Measurements from ENCODE around the gene POLD1. TPM values are rescaled to one million over a fixed set of nuclear protein-coding genes. Genes with fewer than 3 reads are reported as not detected.
"Not testable (repeated sequence)": the region's sequence is repeated elsewhere in the genome, so short reads cannot be mapped to it uniquely, and the experiment has no call there.

Gene POLD1
- total RNA-seq, 1 experiment from 2014 or later: 143 TPM

GRCh38 chr19:50387176-50387867 is 3.2 kb downstream of the POLD1 start:
- H3K27ac ChIP-seq (ENCODE audit: low read depth, low read length, poor library complexity, severe bottlenecking): no peak overlapping the region
- no TSS peak for BruUV-seq (replicated peaks)
- no peak for TF ChIP-seq CTCF (conservative IDR thresholded peaks at IDR 0.05; ENCODE audit: low read depth, low read length)
- TF ChIP-seq EZH2 (IDR thresholded peaks at IDR 0.05; ENCODE audit: borderline replicate concordance, low read depth, low read length, poor library complexity, severe bottlenecking): no peak
- H3K9me3 ChIP-seq (ENCODE audit: low read depth, low read length, poor library complexity, severe bottlenecking): no peaks in the 10 kb centered on the region
- no peak for DNase-seq (ENCODE audit: low spot score)
- intact Hi-C loops (cut with micrococcal nuclease; ENCODE audit: unreplicated experiment): no loop called here
- peaks cover 23% of the 10 kb centered on the region for H3K36me3 ChIP-seq (ENCODE audit: insufficient read depth, low read length, poor library complexity, severe bottlenecking)
- POLR2A ChIA-PET (ENCODE audit: low non-redundant PET): no interaction called here
- H3K4me3 ChIP-seq (ENCODE audit: low read depth, low read length, poor library complexity, severe bottlenecking): no peak overlapping the region
- CTCF ChIA-PET: no interaction called here
- H3K27me3 ChIP-seq (replicated peaks; ENCODE audit: insufficient read depth, low read depth, low read length, poor library complexity): no peaks in the 10 kb centered on the region
- no peaks in the 10 kb centered on the region for H3K4me1 ChIP-seq (ENCODE audit: insufficient read depth, low read length, poor library complexity, severe bottlenecking)

GRCh38 chr19:50387868-50388245 is 3.7 kb downstream of the POLD1 start:
- intact Hi-C loops (cut with micrococcal nuclease; ENCODE audit: unreplicated experiment): no loop called here
- Histone ChIP-seq H3K4me1 (ENCODE audit: insufficient read depth, low read length, poor library complexity, severe bottlenecking) (no peaks in the 10 kb centered on the region), H3K9me3 (ENCODE audit: low read depth, low read length, poor library complexity, severe bottlenecking) (no peaks in the 10 kb centered on the region), H3K27ac (ENCODE audit: low read depth, low read length, poor library complexity, severe bottlenecking) (no peak overlapping the region), H3K36me3 (ENCODE audit: insufficient read depth, low read length, poor library complexity, severe bottlenecking) (peaks cover 22% of the 10 kb centered on the region), H3K27me3 (replicated peaks; ENCODE audit: insufficient read depth, low read depth, low read length, poor library complexity) (no peaks in the 10 kb centered on the region), H3K4me3 (ENCODE audit: low read depth, low read length, poor library complexity, severe bottlenecking) (no peak overlapping the region)
- BruUV-seq (replicated peaks): no TSS peak
- no peak for DNase-seq (ENCODE audit: low spot score)
- CTCF ChIA-PET: no interaction called here
- TF ChIP-seq CTCF (conservative IDR thresholded peaks at IDR 0.05; ENCODE audit: low read depth, low read length) (no peak), EZH2 (IDR thresholded peaks at IDR 0.05; ENCODE audit: borderline replicate concordance, low read depth, low read length, poor library complexity, severe bottlenecking) (no peak)
- POLR2A ChIA-PET (ENCODE audit: low non-redundant PET): interaction anchor here (0.6 kb wide), 1 partner anchor 24 kb away, joined by 3 read pairs; no protein-coding TSS in a partner anchor

- H3K27me3 ChIP-seq (replicated peaks; ENCODE audit: insufficient read depth, low read depth, low read length, poor library complexity); H3K4me1 ChIP-seq (ENCODE audit: insufficient read depth, low read length, poor library complexity, severe bottlenecking); H3K27ac ChIP-seq (ENCODE audit: low read depth, low read length, poor library complexity, severe bottlenecking); BruUV-seq (replicated peaks); H3K9me3 ChIP-seq (ENCODE audit: low read depth, low read length, poor library complexity, severe bottlenecking); intact Hi-C loops (cut with micrococcal nuclease; ENCODE audit: unreplicated experiment); DNase-seq (ENCODE audit: low spot score); H3K4me3 ChIP-seq (ENCODE audit: low read depth, low read length, poor library complexity, severe bottlenecking); CTCF ChIA-PET: not testable (repeated sequence)
- peaks cover 22% of the 10 kb centered on the region for H3K36me3 ChIP-seq (ENCODE audit: insufficient read depth, low read length, poor library complexity, severe bottlenecking)
- POLR2A ChIA-PET (ENCODE audit: low non-redundant PET): interaction anchor here (0.6 kb wide), 1 partner anchor 187 kb away, joined by 3 read pairs; no protein-coding TSS in a partner anchor
These were observed 6.1 kb downstream of the POLD1 start for GRCh38 chr19:50390295-50390694.

GRCh38 chr19:50390952-50391351 is 6.8 kb downstream of the POLD1 start:
- H3K4me3 ChIP-seq (ENCODE audit: low read depth, low read length, poor library complexity, severe bottlenecking); H3K27me3 ChIP-seq (replicated peaks; ENCODE audit: insufficient read depth, low read depth, low read length, poor library complexity); H3K4me1 ChIP-seq (ENCODE audit: insufficient read depth, low read length, poor library complexity, severe bottlenecking); H3K27ac ChIP-seq (ENCODE audit: low read depth, low read length, poor library complexity, severe bottlenecking); CTCF ChIA-PET; intact Hi-C loops (cut with micrococcal nuclease; ENCODE audit: unreplicated experiment); BruUV-seq (replicated peaks); DNase-seq (ENCODE audit: low spot score); POLR2A ChIA-PET (ENCODE audit: low non-redundant PET); H3K9me3 ChIP-seq (ENCODE audit: low read depth, low read length, poor library complexity, severe bottlenecking): not testable (repeated sequence)
- peaks cover 22% of the 10 kb centered on the region for H3K36me3 ChIP-seq (ENCODE audit: insufficient read depth, low read length, poor library complexity, severe bottlenecking)

All from A673 (cell line).